Uterus (tissue), 4 donors: ENCODE results near the gene CRTC2. TPM values are rescaled to one million over a fixed set of nuclear protein-coding genes. Genes with fewer than 3 reads are reported as not detected.

Experiments used
- DNase-seq, 2 donors: peaks; one replicate each; pipeline ENCODE4 v3.0.0-alpha.2; 2019 to 2020
- H3K27ac ChIP-seq, 2 donors: fragments of 200-600 bp; sonication (generic); 1 replicate in 1 of 2; 2 replicates in 1 of 2; pipeline ENCODE4 v1.5.1; 2016 to 2018
- H3K27me3 ChIP-seq, 2 donors: fragments of 200-600 bp; sonication (generic); one replicate each; pipeline ENCODE4 v1.5.1; 2018 to 2019; ENCODE audit warnings: control low read depth in 1 of 2
- H3K36me3 ChIP-seq, 2 donors: fragments of 200-600 bp; sonication (generic); one replicate each; pipeline ENCODE4 v1.5.1; 2019; ENCODE audit warnings: control low read depth in 1 of 2
- H3K4me1 ChIP-seq, 2 donors: fragments of 200-600 bp; sonication (generic); one replicate each; pipeline ENCODE4 v1.5.1; 2018 to 2019; ENCODE audit warnings: control low read depth in 1 of 2
- H3K4me3 ChIP-seq, 2 donors: fragments of 200-600 bp; sonication (generic); 1 replicate in 1 of 2; 2 replicates in 1 of 2; pipeline ENCODE4 v1.5.1; 2018 to 2019; ENCODE audit warnings: mild to moderate bottlenecking in 1 of 2
- H3K9me3 ChIP-seq, 2 donors: fragments of 200-600 bp; sonication (generic); one replicate each; pipeline ENCODE4 v1.5.1; 2019; ENCODE audit warnings: control low read depth in 1 of 2
- POLR2A ChIP-seq, 2 donors: fragments of 450-650 bp; IDR thresholded peaks; one replicate each; pipeline ENCODE4 v1.6.1; 2016; ENCODE audit warnings: antibody characterized with exemption in 2 of 2, mild to moderate bottlenecking in 1 of 2, moderate library complexity in 1 of 2
- intact Hi-C: fragments of 100-400 bp; cut with DNase I; formaldehyde crosslinking; loops from one replicate; pipeline ENCODE4 v1.15.1; 2023; ENCODE audit warnings: low total_unique reads
- total RNA-seq, 4 donors: library from RNA; depleted of rRNA in 3 of 4; stranded (reverse); fragments of >200 nt in 3 of 4; gene quantifications; one replicate each; pipeline versions ENCODE4 v1.1.0 to v1.2.4, GENCODE V29; 2014 to 2023
- TF ChIP-seq, protein P1 (sequence below), 4 experiments: fragments of 200-600 bp in 2 of 4; fragments of 450-650 bp in 2 of 4; sonication (generic) in 2 of 4; IDR thresholded peaks; one replicate each; pipeline ENCODE4 v1.5.1; 2016 to 2019; ENCODE audit warnings: antibody characterized with exemption in 4 of 4, mild to moderate bottlenecking in 2 of 4, moderate library complexity in 1 of 4
- donor health status: DM: yes; HTN: yes; CAD: no.

The CRTC2 gene
- total RNA-seq, 4 donors from 2014 or later = 5.9 to 57.2 (median 15.5) TPM

- TF ChIP-seq, protein P1, sequence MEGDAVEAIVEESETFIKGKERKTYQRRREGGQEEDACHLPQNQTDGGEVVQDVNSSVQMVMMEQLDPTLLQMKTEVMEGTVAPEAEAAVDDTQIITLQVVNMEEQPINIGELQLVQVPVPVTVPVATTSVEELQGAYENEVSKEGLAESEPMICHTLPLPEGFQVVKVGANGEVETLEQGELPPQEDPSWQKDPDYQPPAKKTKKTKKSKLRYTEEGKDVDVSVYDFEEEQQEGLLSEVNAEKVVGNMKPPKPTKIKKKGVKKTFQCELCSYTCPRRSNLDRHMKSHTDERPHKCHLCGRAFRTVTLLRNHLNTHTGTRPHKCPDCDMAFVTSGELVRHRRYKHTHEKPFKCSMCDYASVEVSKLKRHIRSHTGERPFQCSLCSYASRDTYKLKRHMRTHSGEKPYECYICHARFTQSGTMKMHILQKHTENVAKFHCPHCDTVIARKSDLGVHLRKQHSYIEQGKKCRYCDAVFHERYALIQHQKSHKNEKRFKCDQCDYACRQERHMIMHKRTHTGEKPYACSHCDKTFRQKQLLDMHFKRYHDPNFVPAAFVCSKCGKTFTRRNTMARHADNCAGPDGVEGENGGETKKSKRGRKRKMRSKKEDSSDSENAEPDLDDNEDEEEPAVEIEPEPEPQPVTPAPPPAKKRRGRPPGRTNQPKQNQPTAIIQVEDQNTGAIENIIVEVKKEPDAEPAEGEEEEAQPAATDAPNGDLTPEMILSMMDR (IDR thresholded peaks at IDR 0.05) = no peak
- no peak for TF ChIP-seq POLR2A (IDR thresholded peaks at IDR 0.05)
- H3K4me1 ChIP-seq = peaks cover 0 to 7% of the 10 kb centered on the region in 2 donors
- DNase-seq = no peak
- H3K9me3 ChIP-seq = no peaks in the 10 kb centered on the region
- H3K4me3 ChIP-seq = no peak overlapping the region
- H3K36me3 ChIP-seq = no peaks in the 10 kb centered on the region
- H3K27ac ChIP-seq = no peak overlapping the region
- no peaks in the 10 kb centered on the region for H3K27me3 ChIP-seq
- intact Hi-C loops = loop anchor here (10.0 kb wide), 1 partner anchor 178 kb away; no protein-coding TSS in a partner anchor
Observed at GRCh38 chr1:153973071-153973470, 14.7 kb upstream of the CRTC2 start.

- no peak for TF ChIP-seq POLR2A (IDR thresholded peaks at IDR 0.05)
- intact Hi-C loops = loop anchor here (10.0 kb wide), 1 partner anchor 176 kb away; no protein-coding TSS in a partner anchor
- DNase-seq = no peak
Observed at GRCh38 chr1:153970346-153970745, 11.9 kb upstream of the CRTC2 start.

DNA sequence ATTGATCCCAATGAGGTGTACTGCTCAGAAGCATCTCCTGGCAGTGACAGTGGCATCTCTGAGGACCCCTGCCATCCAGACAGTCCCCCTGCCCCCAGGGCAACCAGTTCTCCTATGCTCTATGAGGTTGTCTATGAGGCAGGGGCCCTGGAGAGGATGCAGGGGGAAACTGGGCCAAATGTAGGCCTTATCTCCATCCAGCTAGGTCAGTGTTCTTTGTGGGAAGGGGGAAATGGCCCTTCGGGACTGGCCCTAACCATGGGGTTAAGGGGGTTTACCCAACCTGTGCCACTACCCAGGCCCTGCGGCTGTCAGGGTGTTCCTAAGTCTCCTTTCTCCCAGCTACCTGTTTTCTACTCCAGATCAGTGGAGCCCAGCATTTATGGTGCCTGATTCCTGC is 10.6 kb upstream of the CRTC2 start:
- Histone ChIP-seq H3K9me3 (no peaks in the 10 kb centered on the region), H3K4me3 (no peak overlapping the region), H3K27me3 (no peaks in the 10 kb centered on the region), H3K27ac (no peak overlapping the region), H3K4me1 (peaks cover 0 to 3% of the 10 kb centered on the region in 2 donors), H3K36me3 (no peaks in the 10 kb centered on the region)
- no peak for DNase-seq
- intact Hi-C loops = no loop called here
- TF ChIP-seq, protein P1 (IDR thresholded peaks at IDR 0.05) = no peak
- TF ChIP-seq POLR2A (IDR thresholded peaks at IDR 0.05) = no peak

More at GRCh38 chr1:153970346-153970745, 11.9 kb upstream of the CRTC2 start:
- H3K9me3 ChIP-seq = no peaks in the 10 kb centered on the region
- no peaks in the 10 kb centered on the region for H3K27me3 ChIP-seq
- H3K27ac ChIP-seq = no peak overlapping the region
- no peaks in the 10 kb centered on the region for H3K36me3 ChIP-seq
- H3K4me1 ChIP-seq = peaks cover 0 to 3% of the 10 kb centered on the region in 2 donors
- H3K4me3 ChIP-seq = no peak overlapping the region

GRCh38 chr1:153968408-153968807 is 10.0 kb upstream of the CRTC2 start:
- Histone ChIP-seq H3K27me3 (no peaks in the 10 kb centered on the region), H3K27ac (peak overlapping the region; percentile 89 to 91), H3K36me3 (no peaks in the 10 kb centered on the region), H3K4me3 (peak overlapping the region; percentile 55 to 74), H3K4me1 (peaks cover 0 to 3% of the 10 kb centered on the region in 2 donors), H3K9me3 (no peaks in the 10 kb centered on the region)
- no peak for DNase-seq
- intact Hi-C loops = no loop called here
- TF ChIP-seq POLR2A (IDR thresholded peaks at IDR 0.05) = no peak
- TF ChIP-seq, protein P1 (IDR thresholded peaks at IDR 0.05) = no peak

DNA sequence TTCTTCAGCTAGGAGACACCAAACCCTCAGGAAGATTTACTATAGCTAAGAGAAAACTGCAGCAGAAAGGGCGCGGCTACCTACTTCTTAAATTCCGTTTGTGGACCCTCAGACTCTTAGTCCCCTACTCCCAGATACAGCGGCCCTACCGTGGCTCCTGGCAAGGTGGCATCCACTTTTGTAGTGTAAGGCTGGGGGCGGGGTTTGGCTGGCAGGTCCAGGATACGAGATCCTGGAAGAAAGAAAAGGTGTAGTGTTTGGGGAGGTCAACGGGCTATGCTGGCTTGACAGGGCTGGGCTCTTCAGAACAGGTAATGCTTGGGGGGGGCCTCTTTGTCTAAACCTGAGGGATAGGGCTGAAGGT is 9.6 kb upstream of the CRTC2 start:
- no peaks in the 10 kb centered on the region for H3K36me3 ChIP-seq
- H3K27me3 ChIP-seq = no peaks in the 10 kb centered on the region
- H3K27ac ChIP-seq = peak overlapping the region; percentile 89 to 91
- intact Hi-C loops = no loop called here
- no peaks in the 10 kb centered on the region for H3K9me3 ChIP-seq
- peak; percentile 47 to 59 for DNase-seq
- TF ChIP-seq, protein P1 (IDR thresholded peaks at IDR 0.05) = no peak
- TF ChIP-seq POLR2A (IDR thresholded peaks at IDR 0.05) = no peak
- peaks cover 0 to 3% of the 10 kb centered on the region in 2 donors for H3K4me1 ChIP-seq
- H3K4me3 ChIP-seq = peak overlapping the region; percentile 55 to 74
